Esophagus mucosa (tissue), 1 donor: ENCODE measurements around the gene CCL22. TPM values are rescaled to one million over a fixed set of nuclear protein-coding genes. Genes with fewer than 3 reads are reported as not detected.
"Not testable (repeated sequence)": the region's sequence is repeated elsewhere in the genome, so short reads cannot be mapped to it uniquely, and the experiment has no call there.

ENCODE experiments used
- ATAC-seq: fragments of 200-7000 bp; cut with Tn5 transposase; one replicate; pipeline ENCODE4 v1.9.1; 2020
- total RNA-seq: library from RNA; stranded (reverse); gene quantifications from one replicate; pipeline ENCODE4 v1.2.4, GENCODE V29; 2023
- donor health status: DM: yes; HTN: yes; CAD: no.

The CCL22 gene
- total RNA-seq, 1 donor from 2014 or later = 0.20 TPM

DNA sequence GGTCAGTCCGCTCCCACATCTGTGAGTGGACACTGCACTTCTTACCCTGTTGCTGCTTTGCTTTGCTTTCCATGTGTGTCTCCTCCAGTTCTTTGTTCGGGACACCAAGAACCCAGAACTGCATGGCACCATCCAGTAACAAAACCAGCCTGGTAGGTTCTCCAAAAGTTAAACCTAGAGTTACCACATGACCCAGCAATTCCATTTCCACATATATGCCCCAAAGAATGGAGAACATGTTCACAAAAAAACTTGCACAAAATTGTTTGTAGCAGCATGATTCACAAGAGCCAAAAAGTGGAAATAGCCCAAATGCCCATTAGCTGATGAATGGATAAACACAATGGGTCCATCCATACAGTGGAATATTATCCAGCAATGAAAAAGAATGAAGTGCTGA is 10.3 kb upstream of the CCL22 start:
- no peak for ATAC-seq

DNA sequence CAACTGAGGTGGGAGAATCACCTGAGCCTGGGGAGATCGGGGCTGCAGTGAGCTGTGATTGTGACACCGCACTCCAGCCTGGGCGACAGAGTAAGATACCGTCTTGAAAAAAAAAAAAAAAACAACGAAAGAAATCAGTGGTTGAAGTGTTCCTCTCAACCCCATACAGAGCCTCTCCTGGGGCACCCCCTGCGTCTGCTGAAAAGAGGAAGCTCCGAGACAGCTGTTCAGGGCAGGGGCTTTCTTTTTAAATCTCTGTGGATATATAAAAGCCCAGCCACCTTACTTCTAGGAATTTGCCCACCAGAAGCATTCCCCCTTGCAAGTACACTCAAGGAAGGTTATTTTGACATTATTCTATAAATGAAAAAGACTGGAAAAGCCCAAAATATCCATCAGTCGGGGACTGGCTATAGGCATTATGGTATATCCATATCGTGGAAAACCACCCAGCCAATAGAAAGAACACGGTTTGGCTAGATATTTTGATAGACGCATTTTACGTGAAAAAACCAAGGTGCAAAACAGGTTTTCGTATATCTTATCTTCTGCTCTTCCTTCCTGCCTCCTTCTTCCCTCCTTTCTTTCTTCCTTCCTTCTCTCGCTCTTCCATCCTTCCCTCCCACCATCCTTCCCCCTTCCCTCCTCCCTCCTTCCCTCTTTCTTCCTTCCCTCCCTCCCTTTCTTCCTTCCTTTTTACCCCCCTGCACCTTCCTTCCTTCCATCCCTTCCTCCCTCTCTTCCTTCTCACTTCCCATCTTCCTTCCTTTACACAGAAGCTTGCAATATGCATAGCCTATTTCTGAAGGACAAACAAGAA is 9.2 kb upstream of the CCL22 start:
- peak; percentile 49 for ATAC-seq

GRCh38 chr16:57352636-57353047 is 5.9 kb upstream of the CCL22 start:
- no peak for ATAC-seq

- ATAC-seq = no peak
Measured at GRCh38 chr16:57354311-57354710, 4.3 kb upstream of the CCL22 start.

DNA sequence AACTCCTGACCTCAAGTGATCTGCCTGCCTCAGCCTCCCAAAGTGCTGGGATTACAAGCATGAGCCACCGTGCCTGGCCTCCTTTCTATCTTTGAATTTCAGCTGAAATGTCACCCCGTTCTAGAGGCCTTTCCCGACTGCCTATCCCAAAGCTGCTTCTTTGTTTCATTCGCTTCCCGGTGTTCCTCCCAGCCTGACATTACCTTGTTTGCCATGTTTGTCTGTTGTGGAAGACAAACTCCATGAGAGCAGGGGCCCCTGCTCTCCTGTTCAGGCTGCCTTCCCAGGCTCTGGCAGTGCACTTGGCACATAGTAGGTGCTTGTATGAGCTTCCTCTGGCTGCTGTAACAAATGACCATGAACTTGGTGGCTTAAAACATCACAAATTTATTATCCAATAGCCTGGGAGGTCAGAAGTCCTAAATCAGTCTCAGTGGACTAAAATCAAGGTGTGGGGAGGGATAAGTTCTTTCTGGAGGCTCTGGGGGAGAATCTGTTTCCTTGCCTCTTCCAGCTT is 2.6 kb upstream of the CCL22 start:
- no peak for ATAC-seq

- ATAC-seq = no peak
Measured at GRCh38 chr16:57356547-57356946, 2.0 kb upstream of the CCL22 start.

GRCh38 chr16:57357330-57358085 is 1.1 kb upstream of the CCL22 start:
- peak; percentile 3 for ATAC-seq

- ATAC-seq = no peak
Measured at GRCh38 chr16:57358086-57358420, 530 bp upstream of the CCL22 start.

- no peak for ATAC-seq
Measured at GRCh38 chr16:57360321-57360935, 1.8 kb downstream of the CCL22 start.

GRCh38 chr16:57361404-57361803 is 2.8 kb downstream of the CCL22 start:
- peak; percentile 46 for ATAC-seq

DNA sequence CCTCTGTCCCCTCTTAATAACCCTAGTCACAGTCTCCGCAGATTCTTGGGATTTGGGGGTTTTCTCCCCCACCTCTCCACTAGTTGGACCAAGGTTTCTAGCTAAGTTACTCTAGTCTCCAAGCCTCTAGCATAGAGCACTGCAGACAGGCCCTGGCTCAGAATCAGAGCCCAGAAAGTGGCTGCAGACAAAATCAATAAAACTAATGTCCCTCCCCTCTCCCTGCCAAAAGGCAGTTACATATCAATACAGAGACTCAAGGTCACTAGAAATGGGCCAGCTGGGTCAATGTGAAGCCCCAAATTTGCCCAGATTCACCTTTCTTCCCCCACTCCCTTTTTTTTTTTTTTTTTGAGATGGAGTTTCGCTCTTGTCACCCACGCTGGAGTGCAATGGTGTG is 5.6 kb downstream of the CCL22 start:
- ATAC-seq = no peak

GRCh38 chr16:57366544-57367040 is 8.0 kb downstream of the CCL22 start:
- ATAC-seq = peak; percentile 5

DNA sequence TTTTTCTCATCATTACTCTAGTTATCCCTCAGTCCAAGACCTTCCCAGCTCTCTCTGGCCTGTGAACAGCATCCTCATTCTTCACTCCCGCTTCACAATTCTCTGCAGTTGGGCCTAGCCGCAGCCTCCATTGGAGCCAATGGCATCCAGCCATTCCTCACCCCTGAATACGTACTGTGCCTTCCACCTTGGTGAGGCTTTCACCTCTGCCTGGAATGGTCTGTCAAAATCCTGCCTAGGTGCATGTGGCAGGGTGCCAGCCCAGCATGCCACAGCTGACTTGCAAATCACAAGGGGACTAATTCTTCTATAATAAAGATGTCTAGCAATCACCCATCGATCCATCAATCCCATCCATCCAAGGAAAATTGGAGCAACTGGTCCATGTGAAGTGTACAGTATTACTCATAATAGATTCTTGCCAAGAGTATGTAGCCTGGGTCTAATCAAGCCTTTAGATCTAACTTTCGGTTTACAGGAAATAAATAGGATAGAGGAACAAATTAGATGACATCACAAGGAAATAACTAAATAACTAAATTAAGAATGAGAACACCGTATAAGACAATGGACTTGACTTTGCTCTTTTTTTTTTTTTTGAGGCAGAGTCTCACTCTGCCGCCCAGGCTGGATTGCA is 8.7 kb downstream of the CCL22 start:
- peak; percentile 65 for ATAC-seq

DNA sequence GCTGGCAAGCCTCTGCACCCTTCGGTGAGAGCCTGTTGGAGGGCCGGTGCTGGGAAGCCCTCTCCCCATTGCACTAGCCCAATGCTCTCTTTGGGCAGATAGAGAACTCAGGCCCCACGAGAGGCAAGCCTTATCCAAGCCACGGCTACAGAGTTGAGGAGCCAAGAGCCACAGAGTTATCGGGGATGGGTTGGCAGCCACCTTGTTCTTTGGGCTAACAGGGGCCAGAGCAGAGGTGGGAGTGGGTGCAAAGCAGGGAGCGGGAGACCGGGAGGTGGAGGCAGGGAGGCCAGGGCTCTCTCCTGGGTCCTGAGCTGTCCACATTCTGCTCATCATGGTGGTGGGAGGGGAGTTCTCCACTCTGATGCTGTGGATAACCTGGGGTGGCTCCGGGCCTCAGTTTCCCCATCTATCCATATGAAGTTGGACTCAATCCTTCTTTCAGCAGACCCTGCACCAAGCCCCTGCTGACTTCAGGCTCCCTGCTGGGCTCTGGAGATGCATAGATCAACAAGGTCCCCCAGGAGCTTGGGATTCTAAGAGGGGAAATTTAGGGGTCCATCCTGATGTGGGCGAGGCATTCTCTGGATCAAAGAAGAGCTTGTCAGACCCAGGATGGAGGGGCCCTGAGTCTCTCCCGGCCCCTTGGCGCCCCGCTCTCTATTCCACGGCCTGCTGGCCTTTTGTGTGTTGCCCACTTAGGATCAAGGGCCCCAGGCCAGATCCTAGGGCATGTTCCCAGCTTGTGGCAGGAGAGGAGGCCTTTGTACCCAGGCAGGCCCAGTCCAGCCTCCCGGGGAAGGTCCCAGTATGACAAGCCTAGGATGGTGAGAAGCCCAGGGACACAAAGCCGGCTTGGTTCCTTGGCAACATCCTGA is 13.2 kb downstream of the CCL22 start:
- ATAC-seq = peak; percentile 45

DNA sequence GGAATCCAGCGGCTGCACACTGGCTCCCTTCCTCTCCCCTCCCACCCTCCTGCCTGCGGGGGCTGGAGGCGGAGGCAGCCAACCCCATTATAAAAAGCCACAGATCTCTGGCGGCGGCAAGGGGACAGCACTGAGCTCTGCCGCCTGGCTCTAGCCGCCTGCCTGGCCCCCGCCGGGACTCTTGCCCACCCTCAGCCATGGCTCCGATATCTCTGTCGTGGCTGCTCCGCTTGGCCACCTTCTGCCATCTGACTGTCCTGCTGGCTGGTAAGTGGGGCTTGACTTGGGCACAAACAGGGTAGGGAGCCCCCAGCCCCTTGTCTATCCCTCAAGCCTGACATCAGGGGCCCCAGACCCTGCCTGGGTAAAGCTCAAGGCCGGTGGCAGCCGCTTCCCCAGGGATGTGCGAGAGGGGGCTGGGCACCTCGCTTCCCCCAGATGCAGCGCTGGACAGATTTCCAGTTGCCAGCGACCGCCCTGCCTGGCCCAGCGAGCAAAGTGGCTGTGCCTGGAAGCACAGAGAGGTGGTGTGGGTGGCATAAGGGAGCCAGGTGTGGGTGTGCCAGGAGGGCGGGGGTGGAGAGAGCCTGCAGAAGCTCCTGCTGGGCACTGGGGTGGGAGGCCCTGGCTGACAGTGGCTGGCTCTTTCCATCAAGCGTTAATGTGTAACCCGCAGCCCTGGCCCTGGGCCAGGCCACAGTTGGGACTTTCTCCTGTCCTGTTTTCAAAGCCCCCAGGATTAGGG is 14.0 kb downstream of the CCL22 start, which contains the start of gene CX3CL1:
Gene CX3CL1, plus strand, starts transcription at position 119 of the 745 bp plus-strand sequence. Its CDS starts 79 bp downstream, at position 198.
- ATAC-seq = peak; percentile 41

GRCh38 chr16:57373117-57373947 is 14.7 kb downstream of the CCL22 start:
- ATAC-seq = no peak

DNA sequence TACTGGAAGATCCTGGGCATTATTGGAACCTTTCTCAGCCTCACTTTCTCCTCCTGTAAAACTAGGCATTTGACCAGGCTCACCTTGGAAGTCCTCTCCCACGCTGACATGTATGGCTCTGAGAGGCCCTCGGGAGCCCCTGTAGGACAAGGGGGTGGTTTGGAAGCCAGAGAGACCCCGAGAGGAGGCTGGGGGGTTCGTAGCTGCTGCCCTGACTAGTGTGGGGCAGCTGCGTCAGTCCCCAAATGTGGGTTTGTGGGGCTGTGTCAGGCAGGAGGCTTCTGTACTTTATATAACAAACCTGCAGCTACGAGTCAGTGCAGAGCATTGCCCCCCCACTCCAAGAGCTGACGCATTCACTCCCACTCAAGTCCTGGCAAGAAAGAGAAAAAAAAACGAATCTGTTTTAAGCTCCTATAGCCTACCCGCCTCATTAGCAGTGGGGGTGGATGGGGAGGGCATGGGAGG is 15.5 kb downstream of the CCL22 start:
- peak; percentile 63 for ATAC-seq

- ATAC-seq = not testable (repeated sequence)
Measured at GRCh38 chr16:57374925-57375465, 16.4 kb downstream of the CCL22 start.

DNA sequence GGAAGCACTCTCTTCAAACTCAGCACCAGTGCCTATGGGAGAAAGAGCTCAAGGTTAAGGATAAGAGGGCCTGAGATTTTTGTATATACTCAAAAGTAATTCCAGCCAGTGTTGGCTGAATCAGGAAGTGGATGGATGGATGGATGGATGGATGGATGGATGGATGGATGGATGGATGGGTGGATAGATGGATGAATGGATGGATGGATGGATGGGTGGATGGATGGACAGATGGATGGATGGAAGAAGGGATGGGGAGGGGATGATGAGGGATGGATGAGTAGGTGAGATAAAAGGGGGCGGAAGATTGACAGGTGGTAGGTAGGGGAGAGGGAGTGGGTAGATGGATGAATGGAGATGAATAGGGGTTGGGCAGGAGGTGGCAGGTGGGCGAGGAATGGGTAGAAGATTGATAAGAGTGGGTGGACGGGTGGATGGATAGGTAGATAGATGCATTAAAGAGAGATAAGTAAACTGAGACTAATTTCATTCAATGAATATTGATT is 17.8 kb downstream of the CCL22 start:
- no peak for ATAC-seq
